HepG2 (cell line): ENCODE data around the gene LAMA5. TPM values are rescaled to one million over a fixed set of nuclear protein-coding genes. Genes with fewer than 3 reads are reported as not detected.

Experiments
- CAMTA2 ChIP-seq: sonication (generic); formaldehyde crosslinking; IDR thresholded peaks from 2 replicates; pipeline ENCODE4 v1.4.0; 2020; ENCODE audit warnings: mild to moderate bottlenecking, missing genetic modification reagents, borderline replicate concordance
- CEBPB ChIP-seq: IDR thresholded peaks from 2 replicates; pipeline ENCODE4 v1.6.1; 2011; ENCODE audit warnings: low read depth, low read length, improper control_type of control experiment, borderline replicate concordance
- DRAP1 ChIP-seq: IDR thresholded peaks from 2 replicates; pipeline ENCODE4 v1.6.1; 2016; ENCODE audit warnings: missing genetic modification reagents, missing compliant biosample characterization
- GLI4 ChIP-seq: sonication (generic); formaldehyde crosslinking; IDR thresholded peaks from 2 replicates; pipeline ENCODE4 v1.5.1; 2020; ENCODE audit warnings: missing genetic modification reagents, mild to moderate bottlenecking, moderate library complexity, borderline replicate concordance
- HNF4A ChIP-seq: sonication (generic); formaldehyde crosslinking; IDR thresholded peaks from 2 replicates; pipeline ENCODE4 v1.4.0; 2020; ENCODE audit warnings: missing genetic modification reagents
- MED8 ChIP-seq: sonication (generic); formaldehyde crosslinking; IDR thresholded peaks from 2 replicates; pipeline ENCODE4 v1.8.1; 2023; ENCODE audit warnings: mild to moderate bottlenecking, missing genetic modification reagents; ENCODE audit not compliant: insufficient replicate concordance
- NR2F6 ChIP-seq, 2 experiments: IDR thresholded peaks; 2 replicates each; pipeline ENCODE4 v1.6.1; 2016; ENCODE audit warnings: antibody characterized with exemption in 1 of 2, mild to moderate bottlenecking in 1 of 2
- RBM39 ChIP-seq: fragments of 200-400 bp; formaldehyde crosslinking; IDR thresholded peaks from one replicate; pipeline ENCODE4 v1.6.1; 2018; ENCODE audit warnings: antibody characterized with exemption, mild to moderate bottlenecking, low read depth, low read length; ENCODE audit not compliant: poor library complexity, severe bottlenecking
- REPIN1 ChIP-seq: sonication (generic); formaldehyde crosslinking; IDR thresholded peaks from 2 replicates; pipeline ENCODE4 v1.8.0; 2022; ENCODE audit warnings: missing genetic modification reagents, low read depth, mild to moderate bottlenecking, borderline replicate concordance
- SALL1 ChIP-seq: sonication (generic); formaldehyde crosslinking; IDR thresholded peaks from 2 replicates; pipeline ENCODE4 v1.8.0; 2022; ENCODE audit warnings: mild to moderate bottlenecking, missing genetic modification reagents
- SP1 ChIP-seq, 2 experiments: fragments of 450-650 bp in 1 of 2; sonication (generic) in 1 of 2; formaldehyde crosslinking in 1 of 2; IDR thresholded peaks; 2 replicates each; pipeline versions ENCODE4 v1.4.0 to v1.6.1; 2016 to 2020; ENCODE audit warnings: missing genetic modification reagents in 1 of 2
- XBP1 ChIP-seq: sonication (generic); formaldehyde crosslinking; IDR thresholded peaks from 2 replicates; pipeline ENCODE4 v1.5.0; 2020; ENCODE audit warnings: missing genetic modification reagents
- ZFAT ChIP-seq: sonication (generic); formaldehyde crosslinking; conservative IDR thresholded peaks from 2 replicates; pipeline ENCODE4 v1.8.1; 2023; ENCODE audit warnings: missing genetic modification reagents, inconsistent platforms
- ZNF512 ChIP-seq: sonication (generic); formaldehyde crosslinking; IDR thresholded peaks from 2 replicates; pipeline ENCODE4 v1.4.0; 2020; ENCODE audit warnings: mild to moderate bottlenecking, missing genetic modification reagents
- ZNF609 ChIP-seq: sonication (generic); formaldehyde crosslinking; IDR thresholded peaks from 2 replicates; pipeline ENCODE4 v1.4.0; 2020; ENCODE audit warnings: mild to moderate bottlenecking, missing genetic modification reagents, borderline replicate concordance
- ZNF616 ChIP-seq: sonication (generic); formaldehyde crosslinking; IDR thresholded peaks from 2 replicates; pipeline ENCODE4 v1.5.0; 2020; ENCODE audit warnings: low read depth, mild to moderate bottlenecking, missing genetic modification reagents
- polyA plus RNA-seq, 8 experiments: library from polyadenylated mRNA; depleted of rRNA in 3 of 8; stranded (reverse) in 7 of 8; unstranded in 1 of 8; fragments of >200 nt; fragmentation: Illumina TruSeq in 4 of 8; extraction: Trizol in 4 of 8; gene quantifications; 2 replicates each; pipeline versions ENCODE4 v1.2.1 to v1.2.3, GENCODE V29; 2011 to 2016; ENCODE audit warnings: low read depth in 4 of 8, missing spikeins in 1 of 8, mixed read lengths in 1 of 8; ENCODE audit not compliant: insufficient read depth in 1 of 8
- total RNA-seq, 5 experiments: library from RNA; depleted of rRNA; stranded (reverse); fragments of >200 nt; fragmentation: Illumina TruSeq; extraction: Trizol; gene quantifications; 2 replicates each; pipeline ENCODE4 v1.2.3, GENCODE V29; 2016; ENCODE audit warnings: low read depth in 1 of 5

The LAMA5 gene
- total and polyA plus RNA-seq, 2 of the 13 experiments (the other 11 are each of a cell fraction or from before 2014, with no cell fraction given), result 21.0 to 44.7 TPM

- TF ChIP-seq DRAP1 (CRISPR knock-in tag), result no peak
- no peak for TF ChIP-seq CEBPB
- peak; percentile 51 for TF ChIP-seq RBM39
- TF ChIP-seq HNF4A (CRISPR knock-in tag), result no peak
- no peak for TF ChIP-seq REPIN1 (CRISPR knock-in tag)
- TF ChIP-seq ZFAT (CRISPR knock-in tag), result no peak
- no peak for TF ChIP-seq SALL1 (CRISPR knock-in tag)
- no peak for TF ChIP-seq SP1 (IDR thresholded peaks at IDR 0.05)
- TF ChIP-seq SP1 (CRISPR knock-in tag; IDR thresholded peaks at IDR 0.05), result no peak
- no peak for TF ChIP-seq NR2F6 (IDR thresholded peaks at IDR 0.05)
- no peak for TF ChIP-seq NR2F6 (CRISPR knock-in tag; IDR thresholded peaks at IDR 0.05)
- no peak for TF ChIP-seq CAMTA2
- no peak for TF ChIP-seq ZNF609 (CRISPR knock-in tag)
- TF ChIP-seq GLI4 (CRISPR knock-in tag), result no peak
- no peak for TF ChIP-seq MED8 (CRISPR knock-in tag)
- no peak for TF ChIP-seq XBP1
- TF ChIP-seq ZNF616 (CRISPR knock-in tag), result no peak; the same call in 1 of the 2 replicates
- no peak for TF ChIP-seq ZNF512 (CRISPR knock-in tag)
- TF ChIP-seq, all 625 proteins: peak for 18
These were observed 60.5 kb downstream of the LAMA5 start (continued) for GRCh38 chr20:62306414-62307187.
